ENCODE measurements around the gene MBL2.

- TF ChIP-seq CTCF (conservative IDR thresholded peaks at IDR 0.05) = no peak
- no peak for TF ChIP-seq EZH2 (IDR thresholded peaks at IDR 0.05; ENCODE audit: low read depth)
Observed at GRCh38 chr10:52774600-52775106, 2.1 kb upstream of the MBL2 start.
